HFF-Myc (cell line): ENCODE results near the gene MCMBP.
A peak's percentile ranks its signal among the peaks of the same experiment; 100 is the strongest.

ENCODE experiments used
- DNase-seq: peaks from one replicate; pipeline ENCODE4 v3.0.0-alpha.2; 2011; ENCODE audit warnings: low read depth; ENCODE audit errors: extremely low read depth
- H3K4me3 ChIP-seq: replicated peaks from 2 replicates; pipeline ENCODE4 v1.5.1; 2011; ENCODE audit warnings: low read depth, mild to moderate bottlenecking, control low read depth, low read length
- TF ChIP-seq, protein P1 (sequence below): IDR thresholded peaks from 2 replicates; pipeline ENCODE4 v1.5.1; 2012; ENCODE audit warnings: mild to moderate bottlenecking, low read depth, low read length, control low read depth; ENCODE audit errors: missing control alignments

Gene MCMBP

GRCh38 chr10:119903946-119904666 is 31.5 kb upstream of the MCMBP start:
- no peak for DNase-seq
- no peak overlapping the region for H3K4me3 ChIP-seq
- TF ChIP-seq, protein P1, sequence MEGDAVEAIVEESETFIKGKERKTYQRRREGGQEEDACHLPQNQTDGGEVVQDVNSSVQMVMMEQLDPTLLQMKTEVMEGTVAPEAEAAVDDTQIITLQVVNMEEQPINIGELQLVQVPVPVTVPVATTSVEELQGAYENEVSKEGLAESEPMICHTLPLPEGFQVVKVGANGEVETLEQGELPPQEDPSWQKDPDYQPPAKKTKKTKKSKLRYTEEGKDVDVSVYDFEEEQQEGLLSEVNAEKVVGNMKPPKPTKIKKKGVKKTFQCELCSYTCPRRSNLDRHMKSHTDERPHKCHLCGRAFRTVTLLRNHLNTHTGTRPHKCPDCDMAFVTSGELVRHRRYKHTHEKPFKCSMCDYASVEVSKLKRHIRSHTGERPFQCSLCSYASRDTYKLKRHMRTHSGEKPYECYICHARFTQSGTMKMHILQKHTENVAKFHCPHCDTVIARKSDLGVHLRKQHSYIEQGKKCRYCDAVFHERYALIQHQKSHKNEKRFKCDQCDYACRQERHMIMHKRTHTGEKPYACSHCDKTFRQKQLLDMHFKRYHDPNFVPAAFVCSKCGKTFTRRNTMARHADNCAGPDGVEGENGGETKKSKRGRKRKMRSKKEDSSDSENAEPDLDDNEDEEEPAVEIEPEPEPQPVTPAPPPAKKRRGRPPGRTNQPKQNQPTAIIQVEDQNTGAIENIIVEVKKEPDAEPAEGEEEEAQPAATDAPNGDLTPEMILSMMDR = no peak

DNA sequence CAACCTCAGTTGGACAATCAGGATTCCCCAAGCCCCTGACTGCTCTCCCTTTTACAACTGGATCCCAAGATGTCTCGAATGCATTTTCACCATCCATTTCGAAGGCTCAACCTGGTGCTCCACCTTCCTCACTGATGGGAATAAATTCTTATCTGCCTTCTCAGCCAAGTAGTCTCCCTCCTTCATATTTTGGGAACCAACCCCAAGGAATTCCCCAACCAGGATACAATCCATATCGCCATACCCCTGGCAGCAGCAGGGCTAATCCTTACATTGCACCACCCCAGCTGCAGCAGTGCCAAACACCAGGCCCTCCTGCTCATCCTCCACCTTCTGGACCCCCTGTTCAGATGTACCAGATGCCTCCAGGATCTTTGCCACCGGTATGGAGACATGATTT is 25.9 kb upstream of the MCMBP start:
- DNase-seq = no peak
- no peak overlapping the region for H3K4me3 ChIP-seq
- TF ChIP-seq, protein P1 = no peak

DNA sequence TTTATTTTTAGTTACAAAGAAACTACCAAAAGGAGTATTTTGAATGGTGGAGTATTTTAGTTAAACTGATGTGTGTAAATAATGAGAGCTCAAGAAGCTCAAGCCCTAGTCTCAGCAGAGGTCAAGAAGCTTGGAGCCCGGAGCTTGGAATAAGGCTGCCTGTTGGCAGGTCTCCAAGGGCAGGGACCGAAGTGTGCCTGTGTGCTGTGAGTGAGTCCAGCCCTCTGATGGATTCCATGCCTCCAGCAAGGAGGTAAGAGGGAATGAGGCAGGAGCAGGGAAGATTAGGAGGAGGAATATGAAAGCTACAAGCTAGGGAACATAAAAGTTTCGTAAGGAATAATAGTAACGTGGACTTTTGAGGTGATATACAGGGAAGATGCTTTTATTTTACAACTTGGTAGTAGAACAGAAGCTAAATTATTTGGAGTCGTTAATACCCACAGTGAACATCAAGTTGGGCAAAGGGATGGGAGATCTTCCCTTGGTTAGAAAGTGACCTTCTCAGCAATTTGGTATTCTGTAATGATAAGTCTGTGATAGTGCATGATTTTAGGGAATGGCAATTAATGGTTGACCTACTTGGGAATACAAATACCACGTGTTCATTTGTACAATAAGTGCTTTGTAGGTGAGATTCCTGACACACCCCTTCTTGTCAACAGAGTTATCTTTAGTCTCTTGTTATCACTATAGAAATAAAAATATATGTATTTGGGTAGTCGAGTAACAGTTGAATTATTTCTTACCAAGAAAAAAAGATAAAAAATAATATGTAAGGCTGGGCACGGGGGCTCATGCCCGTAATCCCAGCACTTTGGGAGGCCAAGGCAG is 24.5 kb upstream of the MCMBP start:
- DNase-seq = no peak
- TF ChIP-seq, protein P1 = no peak
- H3K4me3 ChIP-seq = no peak overlapping the region

DNA sequence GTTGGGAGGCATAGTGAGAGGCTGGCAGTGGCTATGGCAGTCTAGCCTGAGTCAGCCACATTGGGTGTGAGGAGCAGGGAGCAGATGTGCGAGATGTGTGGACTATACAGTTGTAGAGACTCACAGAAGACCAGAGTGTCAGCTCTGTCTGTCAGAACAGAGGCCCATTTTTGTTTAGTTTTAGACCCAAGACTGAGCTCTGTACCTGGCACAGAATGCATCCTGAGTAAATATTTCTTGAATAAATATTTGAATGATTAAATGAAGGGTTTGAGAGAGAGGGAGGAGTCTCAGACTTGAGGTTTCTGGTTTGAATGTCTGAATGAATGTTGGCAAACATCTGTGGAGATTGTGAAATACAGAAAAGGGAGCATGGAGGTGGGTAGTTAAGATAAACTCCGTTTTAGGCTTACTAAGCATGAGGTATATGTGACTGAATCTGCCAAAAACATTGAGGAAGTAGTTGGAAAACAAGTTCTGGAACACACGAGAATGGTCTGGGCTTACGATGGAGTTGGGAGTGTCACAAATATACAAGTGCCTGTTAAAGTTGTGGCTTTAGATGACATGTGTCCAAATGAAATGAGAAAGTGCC is 23.5 kb upstream of the MCMBP start:
- H3K4me3 ChIP-seq = no peak overlapping the region
- no peak for DNase-seq
- TF ChIP-seq, protein P1 = no peak

- TF ChIP-seq, protein P1 = no peak
- peak overlapping the region; percentile 100 for H3K4me3 ChIP-seq
- DNase-seq = no peak
Measured at GRCh38 chr10:119893845-119894427, 21.3 kb upstream of the MCMBP start.

DNA sequence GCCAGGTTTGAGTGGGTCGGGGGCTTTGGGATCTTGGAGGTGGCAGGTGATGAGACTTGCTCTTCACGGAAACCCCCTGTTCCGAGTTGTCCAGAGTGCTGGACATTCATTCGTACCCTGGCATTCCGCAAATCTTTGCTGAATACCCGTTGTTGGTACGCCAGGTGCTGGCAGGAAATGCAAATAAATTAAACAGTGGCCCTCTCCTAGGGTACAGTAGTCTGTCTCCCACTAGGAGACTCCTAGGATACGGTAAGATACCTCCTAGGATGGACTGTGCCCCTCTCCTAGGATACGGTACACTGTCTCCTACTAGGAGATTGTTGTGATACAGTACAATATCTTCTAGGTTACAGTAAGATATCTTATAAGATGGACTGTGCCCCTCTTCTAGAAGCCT is 20.4 kb upstream of the MCMBP start:
- no peak for DNase-seq
- TF ChIP-seq, protein P1 = no peak
- peak overlapping the region; percentile 100 for H3K4me3 ChIP-seq
